Activated T-helper 1 cell treated with Interleukin-2 at 50 U/mL for 16 hours (primary cell): Measurements from ENCODE around the gene NDUFA8.

Experiments used
- DNase-seq: peaks from one replicate; pipeline ENCODE4 v3.0.0-alpha.2; 2020; ENCODE audit warnings: low read depth

The NDUFA8 gene

DNA sequence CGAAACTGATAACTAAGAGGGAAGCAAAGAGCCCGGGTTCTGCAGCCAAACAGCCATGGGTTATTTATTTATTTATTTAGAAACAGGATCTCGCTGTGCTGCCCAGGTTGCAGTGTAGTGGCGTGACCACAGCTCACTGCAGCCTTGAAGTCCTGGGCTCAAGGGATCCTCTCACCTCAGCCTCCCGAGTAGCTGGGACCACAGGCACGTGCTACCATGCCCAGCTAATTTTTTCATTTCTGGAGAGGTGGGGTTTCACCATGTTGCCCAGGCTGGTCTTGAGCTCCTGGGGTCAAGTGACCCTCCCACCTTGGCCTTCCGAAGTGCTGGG is 24.1 kb downstream of the NDUFA8 start:
- no peak for DNase-seq

DNA sequence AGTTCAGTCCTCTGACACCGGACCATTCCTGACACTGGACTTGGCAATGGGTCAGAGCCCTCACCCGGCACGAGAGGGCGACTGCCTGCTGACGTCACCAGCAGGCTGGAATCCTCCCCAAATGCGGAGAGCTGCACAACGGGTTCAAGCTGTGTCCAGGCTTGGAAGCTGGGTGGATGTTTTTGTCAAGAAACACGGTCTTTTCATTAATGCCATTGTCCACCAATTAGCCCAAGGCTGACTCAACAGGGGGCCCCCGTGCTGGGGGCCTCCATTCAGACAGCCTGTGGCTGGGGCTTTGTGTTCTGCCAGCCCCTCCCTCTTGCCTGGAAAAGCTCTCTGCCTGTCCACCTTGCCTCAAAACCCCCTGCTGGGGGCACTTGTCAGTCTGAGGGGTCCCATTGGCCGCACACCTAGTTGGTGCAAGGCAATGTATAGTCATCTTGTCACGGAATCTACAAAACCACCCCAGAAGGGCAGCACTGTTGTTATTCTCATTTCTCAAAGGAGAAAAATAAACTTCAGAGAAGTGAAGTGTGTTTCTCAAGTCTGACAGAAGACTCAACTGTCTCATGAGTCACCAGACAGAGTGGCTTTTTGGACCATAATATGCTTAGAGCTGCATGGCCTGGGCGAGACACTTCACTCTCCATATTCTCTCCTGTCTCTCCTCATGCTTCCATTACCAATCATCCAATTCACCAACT is 24.6 kb downstream of the NDUFA8 start:
- no peak for DNase-seq

- DNase-seq, result no peak
Observed at GRCh38 chr9:122133984-122134535, 25.5 kb downstream of the NDUFA8 start.

DNA sequence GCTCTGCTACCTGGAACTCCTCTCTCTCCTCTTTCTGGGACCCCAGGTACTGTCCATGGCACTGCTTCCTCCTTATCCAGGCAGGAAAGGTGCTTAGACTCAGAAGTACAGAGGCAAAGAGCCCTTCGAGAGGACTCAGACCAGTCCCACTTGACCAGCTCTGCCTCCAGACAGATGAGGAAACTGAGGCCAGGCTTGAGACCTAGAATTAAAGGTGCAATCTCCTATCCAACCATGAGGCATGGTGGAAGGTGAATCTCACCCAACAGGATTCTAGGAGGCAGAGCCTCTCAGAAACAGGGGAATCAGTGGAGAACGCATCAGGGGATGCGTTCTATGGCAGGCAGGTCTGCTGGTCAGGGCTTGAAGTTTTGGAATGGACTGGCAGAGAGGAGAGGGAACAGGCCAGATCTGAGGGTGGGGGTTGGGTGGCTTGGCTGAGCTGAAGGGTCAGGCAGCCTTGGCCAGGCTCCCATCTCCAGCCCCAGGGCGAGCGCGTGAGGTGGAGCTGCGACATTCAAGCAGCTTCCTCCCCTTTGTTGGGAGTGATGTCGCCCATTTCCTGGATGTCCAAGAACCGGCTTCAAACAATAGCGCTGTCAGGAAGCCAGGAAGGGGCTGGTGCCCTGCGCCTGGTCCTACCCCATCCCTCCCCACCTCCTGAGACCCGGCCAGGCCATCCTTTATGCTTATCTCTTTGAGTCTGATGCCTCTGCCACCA is 26.2 kb downstream of the NDUFA8 start:
- DNase-seq, result no peak

- DNase-seq, result no peak
Observed at GRCh38 chr9:122132539-122132938, 27.0 kb downstream of the NDUFA8 start.

DNA sequence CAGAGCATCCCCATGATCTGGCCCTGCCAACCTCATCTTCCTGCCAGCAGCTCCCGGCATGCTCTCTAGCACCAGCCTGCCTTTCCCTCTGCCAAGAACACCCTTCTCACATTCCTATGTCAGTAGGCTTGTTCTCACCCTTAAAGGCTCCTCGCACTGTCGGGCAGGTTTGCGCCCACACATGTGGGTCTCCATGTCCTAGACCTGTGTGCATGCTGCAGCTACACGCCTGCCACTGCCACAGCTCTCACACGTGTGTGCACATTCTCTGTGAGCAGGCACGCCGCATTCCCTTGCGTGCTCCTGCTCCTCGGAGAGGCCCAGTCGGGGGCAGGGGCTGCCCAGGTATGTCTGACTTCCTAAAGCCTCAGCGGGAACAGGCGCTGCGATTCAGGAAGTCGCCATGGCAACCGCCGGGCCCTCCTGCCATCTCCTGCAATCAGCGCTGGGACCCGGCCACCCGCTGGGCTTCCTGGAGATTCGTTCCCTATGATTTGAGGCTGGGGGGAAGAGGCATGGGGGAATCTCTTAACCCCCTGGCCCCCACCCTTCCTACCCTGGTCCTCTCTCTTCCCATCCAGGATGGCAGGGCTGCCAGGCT is 28.1 kb downstream of the NDUFA8 start:
- no peak for DNase-seq

DNA sequence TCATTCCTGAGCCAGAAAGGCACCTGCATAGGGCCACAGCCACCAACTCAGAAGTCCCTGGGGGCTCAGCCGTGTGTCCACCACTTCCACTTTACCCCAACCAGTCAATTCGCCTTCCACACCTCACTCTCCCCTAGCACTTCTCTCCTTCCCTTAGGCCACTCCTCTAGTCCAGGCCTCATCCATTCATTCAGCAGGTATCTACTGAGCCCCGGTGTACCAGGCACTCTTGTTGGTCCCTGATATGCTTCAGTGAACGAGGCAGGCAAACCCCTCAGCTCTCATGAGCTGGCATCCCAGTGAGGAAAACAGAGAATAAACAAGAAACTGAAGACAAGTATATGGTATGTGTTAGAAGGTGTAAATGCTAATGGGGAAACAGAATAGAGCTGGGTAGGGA is 28.7 kb downstream of the NDUFA8 start:
- no peak for DNase-seq

DNA sequence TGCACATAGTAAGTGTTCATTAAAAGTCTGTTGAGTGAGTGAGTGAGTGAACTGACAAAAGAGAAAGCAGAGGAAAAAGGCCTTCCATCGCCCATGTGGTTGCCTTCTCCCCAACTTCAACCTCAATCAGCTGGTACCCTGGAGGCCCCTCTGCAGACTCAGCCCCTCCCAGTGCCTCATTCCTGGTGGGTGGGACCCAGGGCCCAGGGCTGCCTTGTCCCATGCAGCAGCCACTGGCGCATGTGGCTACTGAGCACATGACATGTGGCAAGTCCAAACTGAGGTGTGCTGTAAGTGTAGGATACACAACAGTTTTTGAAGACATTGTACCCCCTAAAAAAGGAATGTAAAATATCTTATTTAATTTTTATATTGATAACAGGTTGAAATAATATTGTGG is 29.6 kb downstream of the NDUFA8 start:
- no peak for DNase-seq

- no peak for DNase-seq
Observed at GRCh38 chr9:122128969-122129343, 30.6 kb downstream of the NDUFA8 start.

- DNase-seq, result no peak
Observed at GRCh38 chr9:122128007-122128968, 31.3 kb downstream of the NDUFA8 start.

DNA sequence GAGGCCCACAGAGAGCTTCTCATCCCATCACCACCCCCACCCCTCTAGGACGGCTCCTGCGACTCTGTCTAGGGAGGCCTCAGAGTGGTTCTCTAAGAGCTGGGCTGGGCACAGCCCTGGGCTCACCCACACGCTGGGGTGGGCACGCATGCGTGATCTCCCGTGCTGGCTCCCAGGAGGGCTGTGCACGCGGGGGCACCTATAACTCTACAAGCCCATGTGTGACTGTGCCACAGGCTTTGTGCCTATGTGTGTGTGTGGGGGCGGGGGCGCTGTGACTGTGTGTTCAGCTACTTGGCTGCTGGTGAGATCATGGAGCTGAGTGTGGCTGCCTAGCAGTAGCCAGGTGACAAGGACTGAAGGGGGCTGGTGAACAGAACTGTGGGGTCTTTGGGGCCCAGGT is 32.2 kb downstream of the NDUFA8 start:
- DNase-seq, result no peak

DNA sequence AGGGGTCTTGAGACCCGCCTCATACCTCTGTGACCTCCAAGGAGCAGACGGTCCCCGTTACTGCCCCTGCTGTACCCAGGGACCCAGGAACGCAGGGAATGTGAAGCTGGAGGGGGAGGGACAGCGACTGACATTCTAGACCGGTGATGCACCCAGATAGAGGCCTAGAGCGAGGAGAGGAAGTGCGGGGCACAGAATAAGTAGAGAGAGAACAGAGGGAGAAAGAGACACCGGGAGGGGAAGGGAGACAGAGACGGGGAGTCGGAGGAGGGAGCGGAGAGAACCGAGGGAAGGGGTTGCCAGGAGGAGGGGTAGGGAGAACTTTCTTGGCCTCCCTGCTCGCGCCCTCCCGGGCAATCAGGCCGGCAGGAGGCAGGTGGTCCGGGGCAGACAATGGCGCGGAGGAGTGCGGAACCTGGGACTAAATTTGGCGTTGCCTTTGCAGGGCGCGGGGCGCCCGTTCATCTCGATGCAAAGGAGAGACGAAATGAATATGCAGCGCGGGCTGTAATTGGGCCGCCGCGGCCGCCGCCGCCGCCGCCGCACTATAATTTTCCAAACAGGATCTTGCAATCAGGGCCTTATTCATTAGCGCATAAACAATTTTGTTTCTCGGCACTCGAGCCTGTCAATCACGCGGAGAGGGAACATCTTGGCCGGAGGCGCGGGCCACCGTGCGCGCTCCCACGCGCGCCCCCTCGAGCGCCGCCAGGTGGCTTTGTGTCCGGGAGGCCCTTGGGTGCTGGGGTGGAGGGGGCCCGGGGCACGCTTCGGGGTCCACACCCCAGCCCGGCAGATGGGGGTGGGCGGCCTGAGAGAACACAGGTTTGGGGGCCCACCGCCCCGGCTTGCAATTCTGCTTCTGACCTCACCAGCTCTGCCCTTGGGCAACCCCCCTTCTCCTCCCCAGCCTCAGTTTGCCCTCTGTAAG is 33.0 kb downstream of the NDUFA8 start:
- no peak for DNase-seq

GRCh38 chr9:122125509-122126330 is 33.9 kb downstream of the NDUFA8 start:
- DNase-seq, result no peak

GRCh38 chr9:122125158-122125508 is 34.4 kb downstream of the NDUFA8 start:
- DNase-seq, result peak; percentile 59

DNA sequence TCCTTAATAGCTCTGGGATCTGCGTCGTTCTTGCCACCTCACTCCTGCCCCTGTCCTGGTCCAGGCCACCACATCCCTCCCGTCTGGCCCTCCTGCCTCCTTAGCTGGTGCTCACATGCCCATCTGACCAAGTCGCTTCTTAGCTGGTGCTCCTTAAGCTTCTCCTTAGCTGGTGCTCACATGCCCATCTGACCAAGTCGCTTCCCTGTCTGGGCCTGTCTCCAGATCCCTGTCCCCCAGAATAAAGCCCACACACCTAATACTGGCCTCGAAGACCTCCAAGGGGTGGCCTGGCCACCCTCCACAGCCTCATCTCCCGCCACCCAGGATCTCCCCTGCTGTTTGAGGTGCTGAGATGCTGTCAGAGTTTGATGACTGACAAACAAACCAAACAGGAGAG is 35.1 kb downstream of the NDUFA8 start:
- no peak for DNase-seq

DNA sequence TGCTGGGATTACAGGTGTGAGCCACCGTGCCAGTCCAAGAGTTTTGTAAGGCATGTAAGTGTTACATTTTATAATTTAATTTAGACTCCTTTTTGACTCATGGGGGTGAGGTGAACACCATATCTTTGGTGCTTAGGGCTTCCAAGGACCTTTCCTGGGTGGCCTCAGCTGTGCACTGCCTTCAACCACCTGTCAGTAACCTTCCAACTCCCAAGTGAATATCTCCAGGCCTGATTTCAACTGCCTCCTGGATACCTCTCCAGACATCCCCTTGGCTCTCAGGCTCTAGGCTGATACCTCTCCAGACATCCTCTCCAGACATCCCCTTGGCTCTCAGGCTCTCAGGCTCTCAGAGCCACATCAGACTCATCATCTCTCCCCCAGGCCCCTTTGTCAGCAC is 35.5 kb downstream of the NDUFA8 start:
- no peak for DNase-seq

- peak; percentile 46 for DNase-seq
Observed at GRCh38 chr9:122122903-122123632, 36.5 kb downstream of the NDUFA8 start.

DNA sequence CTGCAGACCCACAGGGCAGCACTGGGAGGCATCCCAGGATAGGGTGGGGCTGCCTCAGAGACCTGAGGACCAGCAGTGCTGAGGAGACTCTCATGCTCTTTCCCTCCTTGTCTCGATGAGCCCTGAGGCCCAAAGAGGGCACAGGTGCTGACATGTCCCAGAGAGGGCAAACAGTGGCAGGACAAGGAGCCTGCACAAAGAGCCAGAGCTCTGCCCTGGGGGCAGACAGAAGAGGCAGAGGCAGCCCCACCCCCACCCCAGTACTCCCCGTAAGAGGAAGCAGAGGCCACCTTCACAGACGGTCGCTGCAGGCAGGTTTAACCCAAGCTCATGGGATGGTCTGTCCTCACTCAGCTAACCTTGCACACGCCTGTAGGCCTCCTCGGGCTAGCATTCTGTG is 37.1 kb downstream of the NDUFA8 start:
- DNase-seq, result no peak

DNA sequence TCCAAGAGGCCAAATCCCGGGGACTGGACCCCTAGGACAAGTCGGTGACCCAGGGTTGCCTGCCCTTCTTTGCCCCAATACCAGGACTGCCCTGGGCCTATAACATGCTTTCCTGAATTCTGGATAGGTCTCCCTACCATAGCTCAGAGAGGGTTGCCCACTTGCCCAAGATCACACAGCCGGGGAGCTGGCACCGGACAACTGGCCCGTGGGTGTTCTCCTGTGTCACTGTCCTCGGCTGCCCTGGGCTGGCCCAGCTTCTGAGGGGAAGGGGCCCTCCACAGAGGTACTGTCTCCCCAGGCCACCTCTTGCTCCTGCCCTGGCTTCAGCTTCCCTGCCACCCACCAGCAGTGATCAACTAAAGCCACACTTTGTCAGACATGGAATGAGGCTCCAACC is 37.6 kb downstream of the NDUFA8 start:
- no peak for DNase-seq

- no peak for DNase-seq
Observed at GRCh38 chr9:122121391-122121790, 38.2 kb downstream of the NDUFA8 start.
